Cardiac fibroblast (primary cell): ENCODE data around the gene TRABD2B.

Experiments used
- DNase-seq, 2 donors: peaks; one replicate each; pipeline versions ENCODE4 v3.0.0 to v3.0.0-alpha.2; 2010; ENCODE audit warnings: low read depth in 2 of 2
- H3K4me3 ChIP-seq, 2 donors: replicated peaks in 1 of 2; 1 replicate in 1 of 2; 2 replicates in 1 of 2; pipeline ENCODE4 v1.5.1; 2011; ENCODE audit warnings: low read depth in 2 of 2, low read length in 2 of 2, mild to moderate bottlenecking in 2 of 2, moderate library complexity in 1 of 2
- TF ChIP-seq, protein P1 (sequence below): IDR thresholded peaks from one replicate; pipeline ENCODE4 v1.5.1; 2011; ENCODE audit warnings: low read depth, mild to moderate bottlenecking, low read length, inconsistent platforms

TRABD2B gene

DNA sequence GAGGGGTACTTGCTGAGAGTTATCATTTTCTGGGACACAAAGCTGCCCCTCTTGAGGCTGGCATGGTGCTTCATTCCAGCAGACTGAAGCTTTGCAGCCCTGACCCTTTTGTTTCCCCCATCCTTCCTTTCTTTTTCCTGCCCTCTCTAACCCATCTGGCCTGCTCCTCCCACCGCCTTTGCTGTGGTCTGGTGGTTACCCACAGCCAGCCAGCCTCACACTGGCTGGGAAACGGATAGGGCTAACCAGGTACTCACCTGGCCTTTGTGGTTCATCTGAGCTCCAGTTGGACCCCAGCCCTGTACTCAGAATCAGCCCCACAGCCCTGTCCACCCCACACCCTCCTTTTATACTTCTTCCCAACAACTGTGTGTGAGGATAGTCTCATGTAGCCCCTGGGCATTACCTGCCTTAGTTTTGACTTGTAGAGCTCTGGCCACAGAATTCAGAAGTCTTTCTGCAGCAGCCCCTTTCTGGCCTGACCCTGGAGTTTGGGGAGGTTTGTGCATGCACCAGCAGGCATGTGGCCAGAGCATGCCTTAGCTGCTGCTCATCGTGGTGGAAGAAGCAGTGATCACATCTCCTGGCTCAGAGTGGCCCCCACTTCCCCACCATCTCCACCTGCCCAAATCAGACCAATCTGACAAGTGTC is 138.0 kb downstream of the TRABD2B start:
- DNase-seq = no peak

DNA sequence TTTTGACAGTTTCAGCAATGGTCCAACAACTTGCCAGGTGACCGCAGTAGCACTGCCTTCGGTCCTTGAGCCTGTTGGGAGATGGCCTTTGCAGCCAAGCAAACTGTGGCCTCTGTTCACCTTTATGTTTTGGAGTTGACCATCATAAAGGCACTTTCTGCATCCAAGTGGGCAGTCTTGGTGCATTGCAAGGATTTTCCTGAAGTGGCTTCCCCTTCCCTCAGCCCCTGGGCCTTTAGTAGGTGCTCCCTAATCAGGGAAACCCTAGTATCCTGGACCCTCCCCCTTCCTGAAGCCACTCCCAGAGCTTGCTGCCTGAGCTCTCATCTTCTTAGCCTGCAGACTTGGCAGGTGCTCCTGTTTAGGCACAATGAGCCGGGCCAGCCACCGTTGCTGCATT is 140.2 kb downstream of the TRABD2B start:
- no peak for DNase-seq

More for the DNA sequence above, 138.0 kb downstream of the TRABD2B start:
- H3K4me3 ChIP-seq = no peak overlapping the region
- TF ChIP-seq, protein P1, sequence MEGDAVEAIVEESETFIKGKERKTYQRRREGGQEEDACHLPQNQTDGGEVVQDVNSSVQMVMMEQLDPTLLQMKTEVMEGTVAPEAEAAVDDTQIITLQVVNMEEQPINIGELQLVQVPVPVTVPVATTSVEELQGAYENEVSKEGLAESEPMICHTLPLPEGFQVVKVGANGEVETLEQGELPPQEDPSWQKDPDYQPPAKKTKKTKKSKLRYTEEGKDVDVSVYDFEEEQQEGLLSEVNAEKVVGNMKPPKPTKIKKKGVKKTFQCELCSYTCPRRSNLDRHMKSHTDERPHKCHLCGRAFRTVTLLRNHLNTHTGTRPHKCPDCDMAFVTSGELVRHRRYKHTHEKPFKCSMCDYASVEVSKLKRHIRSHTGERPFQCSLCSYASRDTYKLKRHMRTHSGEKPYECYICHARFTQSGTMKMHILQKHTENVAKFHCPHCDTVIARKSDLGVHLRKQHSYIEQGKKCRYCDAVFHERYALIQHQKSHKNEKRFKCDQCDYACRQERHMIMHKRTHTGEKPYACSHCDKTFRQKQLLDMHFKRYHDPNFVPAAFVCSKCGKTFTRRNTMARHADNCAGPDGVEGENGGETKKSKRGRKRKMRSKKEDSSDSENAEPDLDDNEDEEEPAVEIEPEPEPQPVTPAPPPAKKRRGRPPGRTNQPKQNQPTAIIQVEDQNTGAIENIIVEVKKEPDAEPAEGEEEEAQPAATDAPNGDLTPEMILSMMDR = no peak

DNA sequence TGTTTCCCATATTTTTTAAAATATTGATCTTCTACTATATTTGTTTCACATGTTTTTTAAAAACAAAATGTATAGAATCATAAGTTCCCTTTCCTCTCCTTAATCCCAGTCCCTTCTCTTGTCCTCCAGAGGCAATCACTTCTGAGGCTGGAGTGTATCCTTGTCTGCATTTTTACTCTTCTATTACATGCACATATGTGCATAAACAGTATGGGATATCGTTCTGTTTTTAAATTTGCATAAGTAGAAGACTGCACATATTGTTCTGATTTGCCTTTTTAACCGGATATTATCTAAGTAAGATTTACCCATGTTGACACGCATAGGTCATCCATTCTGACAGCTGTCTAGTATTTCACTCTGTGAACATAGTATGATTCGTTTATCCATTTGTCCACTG is 142.0 kb downstream of the TRABD2B start:
- no peak for DNase-seq
- TF ChIP-seq, protein P1 = no peak
- H3K4me3 ChIP-seq = no peak overlapping the region

More for the DNA sequence above, 140.2 kb downstream of the TRABD2B start:
- H3K4me3 ChIP-seq = no peak overlapping the region
- TF ChIP-seq, protein P1 = no peak

- no peak for DNase-seq
- TF ChIP-seq, protein P1 = no peak
Observed at GRCh38 chr1:47854552-47855144, 142.5 kb downstream of the TRABD2B start.

GRCh38 chr1:47853852-47854251 is 143.3 kb downstream of the TRABD2B start:
- TF ChIP-seq, protein P1 = no peak
- no peak for DNase-seq
- no peak overlapping the region for H3K4me3 ChIP-seq

More at GRCh38 chr1:47854552-47855144, 142.5 kb downstream of the TRABD2B start:
- H3K4me3 ChIP-seq = no peak overlapping the region

DNA sequence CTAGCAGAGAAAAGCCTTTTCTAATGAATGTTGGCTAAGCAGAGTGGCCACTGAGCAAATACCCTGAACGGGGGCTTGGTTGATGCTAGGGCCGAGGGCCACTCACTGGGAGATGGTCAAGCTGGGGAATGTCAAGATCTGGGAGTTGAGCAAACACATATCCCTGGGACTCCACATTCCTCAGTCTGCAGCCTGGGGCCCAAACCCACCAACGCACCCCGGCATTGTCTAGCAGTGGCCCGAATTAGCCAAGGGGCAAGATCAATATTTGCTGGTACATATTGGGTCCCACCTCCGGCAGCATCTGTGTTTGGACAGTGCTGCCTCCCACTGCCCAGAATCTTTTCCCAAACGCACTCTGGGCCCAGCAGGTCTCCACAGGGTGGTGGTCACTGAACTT is 144.1 kb downstream of the TRABD2B start:
- TF ChIP-seq, protein P1 = no peak
- no peak for DNase-seq
- H3K4me3 ChIP-seq = no peak overlapping the region
